Activated CD8-positive, alpha-beta T cell treated with anti-CD3 and anti-CD28 coated beads, Interleukin-2, amount 10 ng/mL, durations not matched to agents 7 days and 5 days (primary cell): ENCODE measurements around the gene AGPAT3. TPM values are rescaled to one million over a fixed set of nuclear protein-coding genes. Genes with fewer than 3 reads are reported as not detected.
"Not testable (repeated sequence)": the region's sequence is repeated elsewhere in the genome, so short reads cannot be mapped to it uniquely, and the experiment has no call there.

Source experiments
- ATAC-seq: fragments of 150-1000 bp; cut with Tn5 transposase; one replicate; pipeline ENCODE4 v1.10.0; 2021; ENCODE audit warnings: moderate library complexity
- CTCF ChIA-PET: fragments of 350-600 bp; sonication (Branson Sonifier 250); formaldehyde crosslinking; loops from one replicate; lab custom pipeline; 2021; ENCODE audit warnings: antibody characterized with exemption; lab: Charles Lee
- POLR2A ChIA-PET: fragments of 350-600 bp; sonication (Branson Sonifier 250); formaldehyde crosslinking; loops from one replicate; lab custom pipeline; 2021; ENCODE audit warnings: antibody characterized with exemption; lab: Charles Lee
- DNase-seq: peaks from one replicate; pipeline ENCODE4 v3.0.0-alpha.2; 2020
- H3K27ac Mint-ChIP-seq: one replicate; pipeline ENCODE4 v1.8.0; 2021; ENCODE audit warnings: mild to moderate bottlenecking, mixed read lengths
- H3K27me3 Mint-ChIP-seq: one replicate; pipeline ENCODE4 v1.8.0; 2021; ENCODE audit warnings: low read depth, mixed read lengths
- H3K36me3 Mint-ChIP-seq: one replicate; pipeline ENCODE4 v1.8.0; 2021; ENCODE audit warnings: low read depth, mixed read lengths
- H3K4me1 Mint-ChIP-seq: one replicate; pipeline ENCODE4 v1.8.0; 2021; ENCODE audit warnings: low read depth, mixed read lengths
- H3K4me3 Mint-ChIP-seq: one replicate; pipeline ENCODE4 v1.8.0; 2021; ENCODE audit warnings: mild to moderate bottlenecking, mixed read lengths
- H3K9me3 Mint-ChIP-seq: one replicate; pipeline ENCODE4 v1.8.0; 2022; ENCODE audit warnings: mixed read lengths; ENCODE audit not compliant: insufficient read depth
- total RNA-seq, 2 experiments: library from RNA; stranded (reverse); gene quantifications; one replicate each; pipeline ENCODE4 v1.2.3, GENCODE V29; 2021

AGPAT3 gene
- total RNA-seq, 2 experiments from 2014 or later, result 70.4 to 72.5 TPM

GRCh38 chr21:43836616-43837015, 28.4 kb upstream of the AGPAT3 start:
- Mint-ChIP-seq H3K9me3 (no peaks in the 10 kb centered on the region), H3K4me1 (peaks cover 22% of the 10 kb centered on the region), H3K4me3 (no peak overlapping the region), H3K27ac (no peak overlapping the region), H3K27me3 (peaks cover 39% of the 10 kb centered on the region), H3K36me3 (no peaks in the 10 kb centered on the region)
- ChIA-PET POLR2A (interaction anchor here (0.6 kb wide), 1 partner anchor 85 kb away, joined by 4 read pairs; no protein-coding TSS in a partner anchor), CTCF (interaction anchor here (0.9 to 1.7 kb wide), 3 partner anchors 11 to 103 kb away, joined by 3 to 4 read pairs (median 4); no protein-coding TSS in a partner anchor)
- ATAC-seq (no peak), DNase-seq (no peak)

GRCh38 chr21:43840259-43840658, 24.8 kb upstream of the AGPAT3 start:
- ChIA-PET CTCF (no interaction called here), POLR2A (no interaction called here)
- Mint-ChIP-seq H3K27me3 (peaks cover 30% of the 10 kb centered on the region), H3K36me3 (no peaks in the 10 kb centered on the region), H3K9me3 (peaks cover 9% of the 10 kb centered on the region), H3K4me3 (no peak overlapping the region), H3K4me1 (peaks cover 16% of the 10 kb centered on the region), H3K27ac (no peak overlapping the region)
- DNase-seq, result no peak
- no peak for ATAC-seq

- CTCF ChIA-PET, result interaction anchor here (0.6 to 1.3 kb wide), 4 partner anchors 8 to 96 kb away, joined by 3 to 6 read pairs (median 4); no protein-coding TSS in a partner anchor
- H3K4me3 Mint-ChIP-seq, result peak overlapping the region; percentile 53
Observed at GRCh38 chr21:43842742-43843141, 22.3 kb upstream of the AGPAT3 start.

GRCh38 chr21:43844906-43845305, 20.1 kb upstream of the AGPAT3 start:
- H3K36me3 Mint-ChIP-seq, H3K27me3 Mint-ChIP-seq, DNase-seq, H3K27ac Mint-ChIP-seq, H3K4me3 Mint-ChIP-seq, H3K9me3 Mint-ChIP-seq, ATAC-seq, POLR2A ChIA-PET: not testable (repeated sequence)
- H3K4me1 Mint-ChIP-seq, result peaks cover 11% of the 10 kb centered on the region
- CTCF ChIA-PET, result interaction anchor here (1.8 kb wide), 1 partner anchor 20 kb away, joined by 4 read pairs; no protein-coding TSS in a partner anchor

More at GRCh38 chr21:43842742-43843141, 22.3 kb upstream of the AGPAT3 start:
- no peaks in the 10 kb centered on the region for H3K36me3 Mint-ChIP-seq
- peaks cover 12% of the 10 kb centered on the region for H3K4me1 Mint-ChIP-seq
- H3K27ac Mint-ChIP-seq, result peak overlapping the region; percentile 88
- H3K27me3 Mint-ChIP-seq, result peaks cover 16% of the 10 kb centered on the region
- DNase-seq, result no peak
- ATAC-seq, result peak; percentile 79
- H3K9me3 Mint-ChIP-seq, result peaks cover 9% of the 10 kb centered on the region
- POLR2A ChIA-PET, result no interaction called here

GRCh38 chr21:43845386-43845785, 19.6 kb upstream of the AGPAT3 start:
- DNase-seq, result no peak
- POLR2A ChIA-PET, result no interaction called here

GRCh38 chr21:43846430-43846829, 18.6 kb upstream of the AGPAT3 start:
- POLR2A ChIA-PET, result interaction anchor here (0.7 kb wide), 1 partner anchor 16 kb away, joined by 3 read pairs; no protein-coding TSS in a partner anchor
- H3K36me3 Mint-ChIP-seq, result no peaks in the 10 kb centered on the region
- no peak for DNase-seq
- no peak for ATAC-seq
- CTCF ChIA-PET, result interaction anchor here (1.8 kb wide), 1 partner anchor 21 kb away, joined by 4 read pairs; no protein-coding TSS in a partner anchor
- no peaks in the 10 kb centered on the region for H3K27me3 Mint-ChIP-seq
- H3K9me3 Mint-ChIP-seq, result peaks cover 12% of the 10 kb centered on the region
- H3K4me3 Mint-ChIP-seq, result no peak overlapping the region
- peaks cover 13% of the 10 kb centered on the region for H3K4me1 Mint-ChIP-seq
- no peak overlapping the region for H3K27ac Mint-ChIP-seq

More at GRCh38 chr21:43845386-43845785, 19.6 kb upstream of the AGPAT3 start:
- no peak overlapping the region for H3K27ac Mint-ChIP-seq
- H3K4me3 Mint-ChIP-seq, result no peak overlapping the region
- no peaks in the 10 kb centered on the region for H3K36me3 Mint-ChIP-seq
- no peaks in the 10 kb centered on the region for H3K27me3 Mint-ChIP-seq
- CTCF ChIA-PET, result interaction anchor here (1.8 kb wide), 1 partner anchor 20 kb away, joined by 4 read pairs; no protein-coding TSS in a partner anchor
- no peak for ATAC-seq
- peaks cover 11% of the 10 kb centered on the region for H3K4me1 Mint-ChIP-seq
- H3K9me3 Mint-ChIP-seq, result peaks cover 9% of the 10 kb centered on the region

GRCh38 chr21:43847301-43847700, 17.7 kb upstream of the AGPAT3 start:
- Mint-ChIP-seq H3K36me3 (no peaks in the 10 kb centered on the region), H3K27ac (no peak overlapping the region), H3K4me3 (no peak overlapping the region), H3K27me3 (no peaks in the 10 kb centered on the region), H3K4me1 (peaks cover 13% of the 10 kb centered on the region), H3K9me3 (peaks cover 12% of the 10 kb centered on the region)
- CTCF ChIA-PET, result no interaction called here
- ATAC-seq (no peak), DNase-seq (no peak)
- POLR2A ChIA-PET, result no interaction called here

GRCh38 chr21:43848771-43849170, 16.3 kb upstream of the AGPAT3 start:
- ATAC-seq, result no peak
- DNase-seq, result no peak
- Mint-ChIP-seq H3K36me3 (peaks cover 6% of the 10 kb centered on the region), H3K27me3 (no peaks in the 10 kb centered on the region), H3K4me3 (no peak overlapping the region), H3K27ac (no peak overlapping the region), H3K9me3 (peaks cover 10% of the 10 kb centered on the region), H3K4me1 (peaks cover 10% of the 10 kb centered on the region)
- ChIA-PET POLR2A (no interaction called here), CTCF (no interaction called here)

GRCh38 chr21:43849532-43850299, 15.3 kb upstream of the AGPAT3 start:
- Mint-ChIP-seq H3K27ac (peak overlapping the region; percentile 60), H3K36me3 (peaks cover 6% of the 10 kb centered on the region), H3K4me3 (no peak overlapping the region), H3K4me1 (peaks cover 18% of the 10 kb centered on the region), H3K27me3 (no peaks in the 10 kb centered on the region), H3K9me3 (peaks cover 4% of the 10 kb centered on the region)
- ATAC-seq, result no peak
- POLR2A ChIA-PET, result no interaction called here
- CTCF ChIA-PET, result interaction anchor here (1.1 kb wide), 1 partner anchor 39 kb away, joined by 3 read pairs; no protein-coding TSS in a partner anchor
- DNase-seq, result no peak

GRCh38 chr21:43850728-43851295, 14.2 kb upstream of the AGPAT3 start:
- Mint-ChIP-seq H3K36me3 (peaks cover 6% of the 10 kb centered on the region), H3K4me1 (peaks cover 29% of the 10 kb centered on the region), H3K4me3 (no peak overlapping the region), H3K27ac (no peak overlapping the region), H3K9me3 (peaks cover 3% of the 10 kb centered on the region), H3K27me3 (no peaks in the 10 kb centered on the region)
- ChIA-PET POLR2A (no interaction called here), CTCF (interaction anchor here (1.1 kb wide), 1 partner anchor 40 kb away, joined by 3 read pairs; no protein-coding TSS in a partner anchor)
- no peak for ATAC-seq
- DNase-seq, result no peak

- peaks cover 33% of the 10 kb centered on the region for H3K4me1 Mint-ChIP-seq
- ChIA-PET POLR2A (no interaction called here), CTCF (no interaction called here)
- no peak overlapping the region for H3K4me3 Mint-ChIP-seq
- DNase-seq, result no peak
- H3K27ac Mint-ChIP-seq, result no peak overlapping the region
- no peak for ATAC-seq
- H3K27me3 Mint-ChIP-seq, result no peaks in the 10 kb centered on the region
- H3K36me3 Mint-ChIP-seq, result peaks cover 6% of the 10 kb centered on the region
- peaks cover 3% of the 10 kb centered on the region for H3K9me3 Mint-ChIP-seq
Observed at GRCh38 chr21:43851593-43851992, 13.4 kb upstream of the AGPAT3 start.
